Fibroblast of lung (primary cell): ENCODE results near the gene SRRD.

Source experiments
- EZH2 ChIP-seq: IDR thresholded peaks from 2 replicates; pipeline ENCODE4 v1.5.1; 2012; ENCODE audit warnings: low read length, control low read depth, mild to moderate bottlenecking; ENCODE audit errors: missing control alignments
- TF ChIP-seq, protein P1 (sequence below), 2 donors: IDR thresholded peaks in 1 of 2; conservative IDR thresholded peaks in 1 of 2; 1 replicate in 1 of 2; 2 replicates in 1 of 2; pipeline ENCODE4 v1.5.1; 2011 to 2012; ENCODE audit warnings: low read length in 2 of 2, control low read depth in 1 of 2, inconsistent platforms in 1 of 2, low read depth in 1 of 2, mild to moderate bottlenecking in 1 of 2

DNA sequence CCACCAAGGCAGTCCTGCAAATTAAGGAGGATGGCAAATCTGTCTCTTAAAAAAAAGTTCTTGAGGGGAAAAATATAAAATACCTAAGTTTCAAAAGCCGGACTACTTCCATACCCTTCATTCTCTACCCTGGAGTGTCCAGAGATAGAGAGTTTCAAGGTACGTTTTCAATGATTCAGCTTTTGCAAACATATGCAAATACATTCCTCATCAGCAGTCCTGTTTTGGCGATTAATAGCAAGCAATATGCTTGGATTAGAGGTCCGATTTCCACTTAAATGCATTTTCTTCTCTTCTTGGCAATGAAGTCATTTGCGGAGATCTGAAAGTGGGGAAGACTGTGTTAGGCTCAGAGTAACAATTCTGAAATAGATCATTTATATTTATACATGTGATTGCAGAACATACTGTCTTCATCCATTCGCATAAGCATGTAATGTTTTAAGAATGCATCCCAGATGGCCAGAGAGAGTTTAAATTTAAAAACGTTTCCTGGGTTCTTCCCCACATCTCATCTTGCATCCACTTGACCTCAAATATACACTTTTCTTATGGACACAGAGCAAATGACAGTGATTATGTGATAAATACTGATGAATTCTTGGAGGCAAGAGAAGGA, 42.4 kb downstream of the SRRD start:
- TF ChIP-seq, protein P1, sequence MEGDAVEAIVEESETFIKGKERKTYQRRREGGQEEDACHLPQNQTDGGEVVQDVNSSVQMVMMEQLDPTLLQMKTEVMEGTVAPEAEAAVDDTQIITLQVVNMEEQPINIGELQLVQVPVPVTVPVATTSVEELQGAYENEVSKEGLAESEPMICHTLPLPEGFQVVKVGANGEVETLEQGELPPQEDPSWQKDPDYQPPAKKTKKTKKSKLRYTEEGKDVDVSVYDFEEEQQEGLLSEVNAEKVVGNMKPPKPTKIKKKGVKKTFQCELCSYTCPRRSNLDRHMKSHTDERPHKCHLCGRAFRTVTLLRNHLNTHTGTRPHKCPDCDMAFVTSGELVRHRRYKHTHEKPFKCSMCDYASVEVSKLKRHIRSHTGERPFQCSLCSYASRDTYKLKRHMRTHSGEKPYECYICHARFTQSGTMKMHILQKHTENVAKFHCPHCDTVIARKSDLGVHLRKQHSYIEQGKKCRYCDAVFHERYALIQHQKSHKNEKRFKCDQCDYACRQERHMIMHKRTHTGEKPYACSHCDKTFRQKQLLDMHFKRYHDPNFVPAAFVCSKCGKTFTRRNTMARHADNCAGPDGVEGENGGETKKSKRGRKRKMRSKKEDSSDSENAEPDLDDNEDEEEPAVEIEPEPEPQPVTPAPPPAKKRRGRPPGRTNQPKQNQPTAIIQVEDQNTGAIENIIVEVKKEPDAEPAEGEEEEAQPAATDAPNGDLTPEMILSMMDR (conservative IDR thresholded peaks at IDR 0.05 in 1 of 2, IDR thresholded peaks at IDR 0.05 in 1 of 2; ENCODE audit: low read depth in 1 of 2, low read length in 2 of 2), result no peak
- no peak for TF ChIP-seq EZH2
